ENCODE data around the gene CLDN5.

CLDN5 gene

GRCh38 chr22:19477321-19478044, 46.7 kb downstream of the CLDN5 start:
- Histone ChIP-seq H3K4me1 (ENCODE audit: insufficient read depth, low read length) (peaks cover 16% of the 10 kb centered on the region; the same call in 1 of the 2 replicates), H3K36me3 (ENCODE audit: insufficient read depth, low read length) (peaks cover 43% of the 10 kb centered on the region), H3K9me3 (ENCODE audit: insufficient read depth, low read depth, low read length) (no peaks in the 10 kb centered on the region), H3K4me3 (ENCODE audit: low read length) (peak overlapping the region; percentile 62), H3K27me3 (ENCODE audit: insufficient read depth, low read length) (no peaks in the 10 kb centered on the region), H3K27ac (ENCODE audit: low read depth, low read length) (no peak overlapping the region), H3K9ac (ENCODE audit: low read depth, low read length) (peak overlapping the region; percentile 93)
- 68% methylated on average over 3 of the region's 5 CpGs for WGBS

DNA sequence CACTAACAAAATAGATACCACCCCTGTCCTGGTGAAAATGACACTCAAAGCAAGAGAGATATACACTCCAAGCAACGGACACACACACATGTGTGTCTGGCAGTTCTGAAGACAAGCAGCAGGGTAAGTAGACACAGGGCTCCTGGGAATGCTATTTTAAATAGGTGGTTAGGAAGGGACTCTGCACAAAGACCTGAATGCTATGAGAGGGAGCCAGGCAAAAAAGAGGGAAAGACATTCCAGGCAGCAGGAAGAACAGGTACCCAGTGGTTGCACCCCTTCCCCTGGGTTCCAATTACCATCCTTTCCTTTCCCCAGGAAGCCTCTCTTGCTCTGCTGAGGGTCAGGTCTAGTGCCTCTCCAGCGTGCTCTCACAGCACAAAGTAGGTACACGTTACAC, 48.2 kb downstream of the CLDN5 start:
- Histone ChIP-seq H3K4me1 (ENCODE audit: insufficient read depth, low read length) (peaks cover 15% of the 10 kb centered on the region; the same call in 1 of the 2 replicates), H3K9me3 (ENCODE audit: insufficient read depth, low read depth, low read length) (no peaks in the 10 kb centered on the region), H3K4me3 (ENCODE audit: low read length) (no peak overlapping the region), H3K36me3 (ENCODE audit: insufficient read depth, low read length) (peaks cover 48% of the 10 kb centered on the region), H3K27ac (ENCODE audit: low read depth, low read length) (no peak overlapping the region), H3K9ac (ENCODE audit: low read depth, low read length) (no peak overlapping the region), H3K27me3 (ENCODE audit: insufficient read depth, low read length) (no peaks in the 10 kb centered on the region)
- 95% methylated on average over 3 of the region's 3 CpGs for WGBS

- no peak overlapping the region for H3K27ac ChIP-seq (ENCODE audit: low read depth, low read length)
- H3K27me3 ChIP-seq (ENCODE audit: insufficient read depth, low read length) = no peaks in the 10 kb centered on the region
- H3K9ac ChIP-seq (ENCODE audit: low read depth, low read length) = no peak overlapping the region
- WGBS = 91% methylated on average over 3 of the region's 3 CpGs
- H3K36me3 ChIP-seq (ENCODE audit: insufficient read depth, low read length) = peaks cover 71% of the 10 kb centered on the region
- peaks cover 8% of the 10 kb centered on the region; the same call in 1 of the 2 replicates for H3K4me1 ChIP-seq (ENCODE audit: insufficient read depth, low read length)
- H3K9me3 ChIP-seq (ENCODE audit: insufficient read depth, low read depth, low read length) = no peaks in the 10 kb centered on the region
- H3K4me3 ChIP-seq (ENCODE audit: low read length) = no peak overlapping the region
These were observed 50.6 kb downstream of the CLDN5 start for GRCh38 chr22:19473578-19473977.

Measured in HUES64 (cell line).